Measurements from ENCODE around the gene ZNF407.

The ZNF407 gene

GRCh38 chr18:74608681-74609080 lies 11.0 kb downstream of the ZNF407 start:
- TF ChIP-seq ZNF623 (tag by site-specific recombination; IDR thresholded peaks at IDR 0.05) (no peak), ZSCAN30 (tag by site-specific recombination; IDR thresholded peaks at IDR 0.05) (no peak), ZNF37A (tag by site-specific recombination; IDR thresholded peaks at IDR 0.05) (no peak), ZNF580 (tag by site-specific recombination; IDR thresholded peaks at IDR 0.05) (no peak), HOXD13 (CRISPR knock-in tag; IDR thresholded peaks at IDR 0.05; ENCODE audit: borderline replicate concordance) (no peak), ZNF843 (tag by site-specific recombination; IDR thresholded peaks at IDR 0.05) (no peak), ZFHX2 (tag by site-specific recombination; conservative IDR thresholded peaks at IDR 0.05) (no peak), BCL11B (tag by site-specific recombination; IDR thresholded peaks at IDR 0.05; ENCODE audit: low read depth) (no peak), INSM2 (tag by site-specific recombination; IDR thresholded peaks at IDR 0.05) (no peak), ZNF670 (tag by site-specific recombination; IDR thresholded peaks at IDR 0.05; ENCODE audit: low read depth) (no peak), HIC1 (tag by site-specific recombination; IDR thresholded peaks at IDR 0.05) (no peak), WT1 (tag by site-specific recombination; IDR thresholded peaks at IDR 0.05) (no peak), ZNF785 (tag by site-specific recombination; IDR thresholded peaks at IDR 0.05) (no peak), PRDM2 (tag by site-specific recombination; IDR thresholded peaks at IDR 0.05; ENCODE audit: borderline replicate concordance) (no peak), ZNF596 (tag by site-specific recombination; IDR thresholded peaks at IDR 0.05) (no peak), KLF1 (tag by site-specific recombination; IDR thresholded peaks at IDR 0.05) (no peak), ZNF426 (tag by site-specific recombination; IDR thresholded peaks at IDR 0.05) (no peak), PRDM10 (tag by site-specific recombination; IDR thresholded peaks at IDR 0.05) (no peak), ZBTB26 (tag by site-specific recombination; optimal IDR thresholded peaks at IDR 0.05) (no peak), ZNF202 (tag by site-specific recombination; IDR thresholded peaks at IDR 0.05; ENCODE audit: borderline replicate concordance) (no peak)
- Histone ChIP-seq H3K36me3 (ENCODE audit: control insufficient read depth in 2 of 2, insufficient read depth in 1 of 2, low read length in 2 of 2) (no peaks in the 10 kb centered on the region), H3K4me3 (ENCODE audit: low read depth, low read length) (no peak overlapping the region), H3K4me1 (ENCODE audit: control insufficient read depth, insufficient read depth, low read length) (peaks cover under 1% of the 10 kb centered on the region; the same call in 1 of the 2 replicates), H3K9me3 (ENCODE audit: control insufficient read depth, insufficient read depth, low read depth, low read length) (no peaks in the 10 kb centered on the region), H3K27ac (ENCODE audit: extremely low read depth, low read depth, low read length) (no peak overlapping the region)
- ChIA-PET POLR2A (no interaction called here), CTCF (no interaction called here)

Data from HEK293 (cell line).